ENCODE measurements around the gene DDA1.
A peak's percentile ranks its signal among the peaks of the same experiment; 100 is the strongest.
"Not testable (repeated sequence)": the region's sequence is repeated elsewhere in the genome, so short reads cannot be mapped to it uniquely, and the experiment has no call there.

Gene DDA1

GRCh38 chr19:17289489-17289888 lies 19.9 kb upstream of the DDA1 start:
- no peak for DNase-seq

- no peak for DNase-seq
Measured at GRCh38 chr19:17292301-17293074, 16.9 kb upstream of the DDA1 start.

- DNase-seq = no peak
Measured at GRCh38 chr19:17293605-17294004, 15.8 kb upstream of the DDA1 start.

GRCh38 chr19:17294051-17294891 lies 15.1 kb upstream of the DDA1 start:
- no peak for DNase-seq

GRCh38 chr19:17295551-17295950 lies 13.8 kb upstream of the DDA1 start:
- DNase-seq = not testable (repeated sequence)

- DNase-seq = no peak
Measured at GRCh38 chr19:17296273-17296672, 13.1 kb upstream of the DDA1 start.

GRCh38 chr19:17296976-17297375 lies 12.4 kb upstream of the DDA1 start:
- no peak for DNase-seq

- DNase-seq = no peak
Measured at GRCh38 chr19:17300992-17301619, 8.3 kb upstream of the DDA1 start.

- DNase-seq = no peak
Measured at GRCh38 chr19:17302391-17303166, 6.8 kb upstream of the DDA1 start.

GRCh38 chr19:17303167-17303939 lies 6.0 kb upstream of the DDA1 start, which contains the start of gene ABHD8:
Gene ABHD8 (minus strand): TSS chr19:17303425. CDS start chr19:17301616, 1,809 bp downstream.
- no peak for DNase-seq

- DNase-seq = no peak
Measured at GRCh38 chr19:17303940-17304267, 5.5 kb upstream of the DDA1 start.

GRCh38 chr19:17304386-17305215 lies 4.8 kb upstream of the DDA1 start:
- DNase-seq = no peak

GRCh38 chr19:17305216-17305516 lies 4.2 kb upstream of the DDA1 start:
- DNase-seq = no peak

GRCh38 chr19:17305517-17306284 lies 3.7 kb upstream of the DDA1 start, which contains the start of gene MRPL34:
Gene MRPL34 (plus strand): TSS chr19:17305872. CDS start chr19:17305893, 21 bp downstream.
- DNase-seq = peak; percentile 90

- DNase-seq = no peak
Measured at GRCh38 chr19:17306285-17306714, 3.1 kb upstream of the DDA1 start.

GRCh38 chr19:17307876-17308377 lies 1.4 kb upstream of the DDA1 start:
- no peak for DNase-seq

- no peak for DNase-seq
Measured at GRCh38 chr19:17309965-17310461, 650 bp downstream of the DDA1 start.

GRCh38 chr19:17311455-17312188 lies 2.3 kb downstream of the DDA1 start:
- no peak for DNase-seq

Data from cortex of kidney (tissue), 1 donor.